AG09319 (cell line): ENCODE data around the gene SCAF11.
A peak's percentile ranks its signal among the peaks of the same experiment; 100 is the strongest.

Experiments
- DNase-seq: peaks from one replicate; pipeline ENCODE4 v3.0.0-alpha.2; 2010; ENCODE audit warnings: low read depth; ENCODE audit errors: extremely low read depth
- TF ChIP-seq, protein P1 (sequence below): IDR thresholded peaks from 2 replicates; pipeline ENCODE4 v1.5.1; 2011; ENCODE audit warnings: low read depth, mild to moderate bottlenecking, inconsistent platforms, low read length, moderate library complexity

The SCAF11 gene

DNA sequence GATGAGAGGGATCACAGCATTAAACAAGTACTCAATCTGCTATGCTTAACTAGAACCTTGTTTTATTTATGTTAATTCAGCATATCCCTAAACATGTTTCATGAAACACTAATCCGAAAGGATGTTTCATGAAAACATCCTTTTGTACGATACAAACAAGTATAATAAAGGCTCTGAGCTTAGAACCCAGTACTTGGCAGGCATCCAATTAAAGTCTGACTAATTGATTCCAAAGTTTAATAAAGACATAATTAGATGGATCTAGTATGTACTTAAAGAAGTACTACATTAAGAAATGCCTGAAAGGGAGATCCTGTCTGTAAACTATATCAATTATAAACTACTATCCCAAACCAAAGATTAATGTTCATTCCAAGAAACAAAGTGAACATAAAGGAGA is 51.8 kb downstream of the SCAF11 start:
- no peak for DNase-seq

DNA sequence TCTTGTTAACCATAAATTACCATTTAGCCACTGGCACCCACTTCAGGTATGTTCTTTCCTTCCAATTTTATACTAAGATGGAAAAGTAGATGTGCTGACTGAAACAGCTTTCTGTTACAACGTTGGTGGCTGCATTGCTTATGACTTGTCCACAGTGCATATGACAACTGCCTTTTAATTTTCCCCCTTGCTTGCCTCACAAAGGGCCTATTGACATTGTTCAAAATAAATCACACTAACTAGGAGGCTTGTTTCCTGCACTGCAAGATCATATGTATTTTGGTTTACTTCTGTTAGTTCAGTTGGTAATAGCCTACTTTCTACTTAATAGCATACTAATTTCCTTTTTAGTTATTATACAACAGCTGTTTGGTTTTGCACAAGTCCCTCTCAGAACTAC is 55.4 kb downstream of the SCAF11 start:
- DNase-seq = no peak
- TF ChIP-seq, protein P1, sequence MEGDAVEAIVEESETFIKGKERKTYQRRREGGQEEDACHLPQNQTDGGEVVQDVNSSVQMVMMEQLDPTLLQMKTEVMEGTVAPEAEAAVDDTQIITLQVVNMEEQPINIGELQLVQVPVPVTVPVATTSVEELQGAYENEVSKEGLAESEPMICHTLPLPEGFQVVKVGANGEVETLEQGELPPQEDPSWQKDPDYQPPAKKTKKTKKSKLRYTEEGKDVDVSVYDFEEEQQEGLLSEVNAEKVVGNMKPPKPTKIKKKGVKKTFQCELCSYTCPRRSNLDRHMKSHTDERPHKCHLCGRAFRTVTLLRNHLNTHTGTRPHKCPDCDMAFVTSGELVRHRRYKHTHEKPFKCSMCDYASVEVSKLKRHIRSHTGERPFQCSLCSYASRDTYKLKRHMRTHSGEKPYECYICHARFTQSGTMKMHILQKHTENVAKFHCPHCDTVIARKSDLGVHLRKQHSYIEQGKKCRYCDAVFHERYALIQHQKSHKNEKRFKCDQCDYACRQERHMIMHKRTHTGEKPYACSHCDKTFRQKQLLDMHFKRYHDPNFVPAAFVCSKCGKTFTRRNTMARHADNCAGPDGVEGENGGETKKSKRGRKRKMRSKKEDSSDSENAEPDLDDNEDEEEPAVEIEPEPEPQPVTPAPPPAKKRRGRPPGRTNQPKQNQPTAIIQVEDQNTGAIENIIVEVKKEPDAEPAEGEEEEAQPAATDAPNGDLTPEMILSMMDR = no peak

More for the DNA sequence above, 51.8 kb downstream of the SCAF11 start:
- TF ChIP-seq, protein P1 = no peak

DNA sequence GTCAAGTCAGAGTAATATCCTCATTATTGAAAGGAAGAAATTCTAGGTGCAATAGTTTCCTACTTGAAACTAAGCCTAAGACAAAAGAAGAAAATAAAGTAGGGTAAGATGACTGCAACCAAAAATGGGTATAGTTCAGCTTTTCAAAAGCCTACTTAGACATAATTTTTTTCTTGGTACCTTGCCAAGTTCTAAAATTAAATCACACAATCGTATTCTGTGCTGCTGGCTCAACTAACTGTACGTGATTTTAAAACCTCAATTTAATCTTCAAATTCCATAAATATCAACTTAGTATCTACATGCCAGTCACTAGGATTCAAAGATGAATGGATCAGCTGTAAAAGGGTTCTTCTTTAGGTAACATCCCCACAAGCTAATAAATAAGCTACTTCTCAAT is 56.9 kb downstream of the SCAF11 start:
- DNase-seq = no peak
- TF ChIP-seq, protein P1 = no peak

DNA sequence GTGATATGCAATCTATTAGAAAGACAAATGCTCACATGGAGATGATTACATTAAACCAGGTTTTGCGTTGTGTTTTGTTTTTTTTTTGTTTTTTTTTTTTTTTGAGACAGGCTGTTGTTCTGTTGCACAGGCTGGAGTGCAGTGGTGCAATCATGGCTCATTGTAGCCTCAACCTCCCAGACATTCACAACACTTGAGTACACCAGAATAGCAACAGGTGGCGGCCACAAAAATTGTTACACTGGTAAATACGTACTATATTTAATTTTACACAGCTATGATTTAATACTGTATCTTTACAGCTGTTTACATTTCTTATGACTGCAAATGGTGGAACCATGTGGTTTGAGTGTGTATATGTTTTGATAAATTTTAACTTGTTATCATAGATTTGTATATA is 60.0 kb downstream of the SCAF11 start:
- no peak for DNase-seq
- TF ChIP-seq, protein P1 = no peak

DNA sequence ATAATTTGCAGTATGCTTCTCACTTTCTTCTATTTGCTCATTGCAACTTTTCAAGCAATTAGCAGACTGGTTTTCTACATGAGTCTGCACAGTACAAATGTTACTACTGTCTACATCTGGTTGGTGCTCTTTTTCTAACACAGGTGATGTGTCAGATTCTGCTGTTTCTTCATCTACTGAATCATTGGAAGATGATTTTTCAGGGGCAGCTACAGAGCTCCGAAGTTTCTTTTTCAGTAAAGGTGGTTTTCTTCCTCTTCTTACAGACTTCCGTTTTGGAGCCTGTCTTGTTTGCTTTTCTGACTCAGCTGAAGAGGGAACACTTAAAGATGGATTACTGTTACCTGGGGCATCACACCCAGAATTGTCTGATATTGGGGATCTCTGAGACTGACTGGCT is 62.1 kb downstream of the SCAF11 start:
- TF ChIP-seq, protein P1 = no peak
- DNase-seq = no peak

DNA sequence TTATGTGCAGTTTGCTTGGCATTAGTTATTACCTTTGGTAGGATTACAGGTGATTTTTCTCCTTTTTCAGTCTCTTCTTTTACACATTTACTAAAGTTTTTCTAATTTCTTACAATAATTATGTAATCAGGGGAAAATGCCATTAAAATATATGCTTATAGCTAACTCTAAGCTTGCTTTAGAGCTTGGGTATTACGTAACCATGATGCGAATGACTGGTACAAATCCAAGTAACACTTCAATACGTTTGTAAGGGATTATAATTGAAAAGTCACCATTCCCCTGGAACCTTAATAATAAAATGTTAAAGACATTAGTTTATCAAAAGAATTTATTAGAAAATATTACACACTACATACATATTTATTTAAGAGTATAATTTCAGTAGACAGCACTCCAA is 71.6 kb downstream of the SCAF11 start:
- TF ChIP-seq, protein P1 = no peak
- DNase-seq = no peak

DNA sequence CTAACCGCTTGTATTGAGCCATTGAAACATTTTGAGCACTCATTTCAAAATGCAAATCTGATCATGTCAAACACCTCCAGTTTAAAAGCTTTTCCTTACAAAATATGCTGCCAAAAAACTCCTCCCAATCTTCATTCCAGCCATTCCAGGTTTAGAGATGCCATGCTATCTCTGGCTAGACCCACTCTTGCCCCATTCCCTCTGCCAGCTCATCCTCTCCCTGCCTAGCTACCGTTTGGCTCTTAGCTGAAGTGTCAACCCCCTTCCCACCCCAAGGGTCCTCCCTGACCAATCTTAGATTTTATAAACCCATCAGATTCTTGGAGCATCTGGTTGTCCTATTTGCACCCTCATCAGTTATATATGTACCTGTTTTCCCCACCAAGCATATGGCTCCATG is 75.0 kb downstream of the SCAF11 start:
- TF ChIP-seq, protein P1 = no peak
- DNase-seq = no peak

DNA sequence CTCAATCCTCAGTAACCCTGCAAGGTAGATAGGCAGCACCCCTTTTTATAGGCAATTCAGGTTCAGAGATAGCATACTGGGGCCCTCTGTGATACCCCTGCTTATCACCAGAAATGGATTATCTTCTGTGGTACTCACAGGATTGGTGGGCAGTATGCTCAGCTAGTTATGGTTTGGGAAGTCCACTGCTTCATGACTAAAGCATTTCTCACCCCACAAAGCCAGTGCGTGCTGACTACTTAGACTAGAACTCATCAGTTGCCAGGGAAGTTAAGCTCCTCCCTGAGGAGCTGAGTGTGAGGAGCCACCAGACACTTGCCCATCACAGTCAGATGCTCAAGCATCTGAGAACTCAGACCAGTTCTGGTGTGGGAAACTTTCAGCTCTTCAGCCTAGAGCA is 76.3 kb downstream of the SCAF11 start:
- TF ChIP-seq, protein P1 = no peak
- DNase-seq = peak; percentile 30
